Liver (tissue), 9 donors: ENCODE data around the gene ZSWIM8. TPM values are rescaled to one million over a fixed set of nuclear protein-coding genes. Genes with fewer than 3 reads are reported as not detected.

ENCODE experiments used
- DNase-seq: peaks from one replicate; pipeline ENCODE4 v3.0.0-alpha.2; 2017; ENCODE audit warnings: low spot score
- H3K27ac ChIP-seq, 2 donors: one replicate each; pipeline ENCODE4 v1.7.0; 2013; ENCODE audit warnings: inconsistent platforms in 2 of 2, low read length in 2 of 2, control low read depth in 1 of 2, low read depth in 1 of 2, mild to moderate bottlenecking in 1 of 2
- H3K27me3 ChIP-seq, 4 donors: one replicate each; pipeline versions ENCODE4 v1.6.1 to v1.7.0; 2013; ENCODE audit warnings: low read length in 3 of 4, inconsistent platforms in 1 of 4, mild to moderate bottlenecking in 1 of 4, moderate library complexity in 1 of 4; ENCODE audit not compliant: control insufficient read depth in 4 of 4, insufficient read depth in 4 of 4
- H3K36me3 ChIP-seq, 4 donors: one replicate each; pipeline versions ENCODE4 v1.6.1 to v1.7.0; 2013; ENCODE audit warnings: low read length in 3 of 4, mild to moderate bottlenecking in 3 of 4, low read depth in 1 of 4, moderate library complexity in 1 of 4; ENCODE audit not compliant: control insufficient read depth in 4 of 4, insufficient read depth in 3 of 4
- H3K4me1 ChIP-seq, 4 donors: one replicate each; pipeline versions ENCODE4 v1.6.1 to v1.7.0; 2013; ENCODE audit warnings: low read length in 3 of 4, mild to moderate bottlenecking in 3 of 4, moderate library complexity in 1 of 4; ENCODE audit not compliant: control insufficient read depth in 4 of 4, insufficient read depth in 4 of 4
- H3K4me3 ChIP-seq, 3 donors: one replicate each; pipeline versions ENCODE4 v1.6.1 to v1.7.0; 2013; ENCODE audit warnings: low read length in 3 of 3, control low read depth in 1 of 3, low read depth in 1 of 3, mild to moderate bottlenecking in 1 of 3
- H3K9ac ChIP-seq, 2 donors: one replicate each; pipeline ENCODE4 v1.7.0; 2013; ENCODE audit warnings: low read length in 2 of 2, mild to moderate bottlenecking in 2 of 2, moderate library complexity in 2 of 2, control low read depth in 1 of 2, low read depth in 1 of 2
- H3K9me3 ChIP-seq, 4 donors: one replicate each; pipeline versions ENCODE4 v1.6.1 to v1.7.0; 2013; ENCODE audit warnings: low read length in 3 of 4; ENCODE audit not compliant: control insufficient read depth in 4 of 4
- CTCF ChIP-seq: fragments of 150-350 bp; IDR thresholded peaks from 2 replicates; pipeline ENCODE4 v1.5.1; 2017; ENCODE audit warnings: improper control_type of control experiment, low read depth, low read length; ENCODE audit not compliant: missing input control
- EGR1 ChIP-seq, 2 donors: IDR thresholded peaks; 2 replicates each; pipeline ENCODE4 v1.6.1; 2016 to 2018; ENCODE audit warnings: antibody characterized with exemption in 2 of 2, low read depth in 2 of 2
- FOXA1 ChIP-seq: IDR thresholded peaks from 2 replicates; pipeline ENCODE4 v1.6.1; 2016; ENCODE audit warnings: antibody characterized with exemption
- FOXA2 ChIP-seq: IDR thresholded peaks from 2 replicates; pipeline ENCODE4 v1.6.1; 2016; ENCODE audit warnings: antibody characterized with exemption
- GABPA ChIP-seq, 2 donors: IDR thresholded peaks in 1 of 2; conservative IDR thresholded peaks in 1 of 2; 2 replicates each; pipeline ENCODE4 v1.6.1; 2016; ENCODE audit warnings: antibody characterized with exemption in 2 of 2, mild to moderate bottlenecking in 1 of 2, moderate library complexity in 1 of 2
- HNF4A ChIP-seq, 2 donors: conservative IDR thresholded peaks; 2 replicates each; pipeline ENCODE4 v1.6.1; 2016; ENCODE audit warnings: antibody characterized with exemption in 2 of 2, mild to moderate bottlenecking in 2 of 2
- HNF4G ChIP-seq: IDR thresholded peaks from 2 replicates; pipeline ENCODE4 v1.6.1; 2016; ENCODE audit warnings: antibody characterized with exemption
- JUND ChIP-seq, 2 donors: IDR thresholded peaks; 2 replicates each; pipeline ENCODE4 v1.6.1; 2016; ENCODE audit warnings: antibody characterized with exemption in 2 of 2
- NR2F2 ChIP-seq: IDR thresholded peaks from 2 replicates; pipeline ENCODE4 v1.6.1; 2016; ENCODE audit warnings: antibody characterized with exemption
- RAD21 ChIP-seq, 2 donors: IDR thresholded peaks; 2 replicates each; pipeline ENCODE4 v1.6.1; 2016; ENCODE audit warnings: antibody characterized with exemption in 2 of 2, mild to moderate bottlenecking in 2 of 2
- RXRA ChIP-seq, 2 donors: IDR thresholded peaks; 2 replicates each; pipeline ENCODE4 v1.6.1; 2017 to 2018; ENCODE audit warnings: antibody characterized with exemption in 2 of 2, mild to moderate bottlenecking in 1 of 2
- TAF1 ChIP-seq: conservative IDR thresholded peaks from 2 replicates; pipeline ENCODE4 v1.6.1; 2016; ENCODE audit warnings: antibody characterized with exemption, mild to moderate bottlenecking
- WGBS: extraction: QIAGEN DNeasy Blood & Tissue Kit; methylation state at CpG from one replicate; pipeline ENCODE4 v1.1.7; 2013; 5-methylcytosine and 5-hydroxymethylcytosine counted together
- polyA plus RNA-seq, 2 donors: library from polyadenylated mRNA; stranded (reverse) in 1 of 2; unstranded in 1 of 2; fragments of 200-250 nt in 1 of 2; fragments of >200 nt in 1 of 2; fragmentation: Nextera tagmentation in 1 of 2; extraction: Ambion mirVana in 1 of 2; gene quantifications; one replicate each; pipeline versions ENCODE4 v1.2.1 to v1.2.3, GENCODE V29; 2013 to 2015
- total RNA-seq, 2 donors: library from RNA; depleted of rRNA; stranded (reverse); fragments of >200 nt; gene quantifications; one replicate each; pipeline ENCODE4 v1.2.3, GENCODE V29; 2014
- TF ChIP-seq, protein P1 (sequence below): IDR thresholded peaks from 2 replicates; pipeline ENCODE4 v1.6.1; 2016; ENCODE audit warnings: antibody characterized with exemption
- TF ChIP-seq, protein P2 (sequence below): IDR thresholded peaks from 2 replicates; pipeline ENCODE4 v1.6.1; 2016; ENCODE audit warnings: antibody characterized with exemption
- donor health status: healthy.
- donor health status: healthy.
- donor health status: healthy.
- donor health status: healthy.
- donor health status: healthy.

Gene ZSWIM8
- total and polyA plus RNA-seq, 4 donors, result 33.3 to 66.2 (median 44.4) TPM

DNA sequence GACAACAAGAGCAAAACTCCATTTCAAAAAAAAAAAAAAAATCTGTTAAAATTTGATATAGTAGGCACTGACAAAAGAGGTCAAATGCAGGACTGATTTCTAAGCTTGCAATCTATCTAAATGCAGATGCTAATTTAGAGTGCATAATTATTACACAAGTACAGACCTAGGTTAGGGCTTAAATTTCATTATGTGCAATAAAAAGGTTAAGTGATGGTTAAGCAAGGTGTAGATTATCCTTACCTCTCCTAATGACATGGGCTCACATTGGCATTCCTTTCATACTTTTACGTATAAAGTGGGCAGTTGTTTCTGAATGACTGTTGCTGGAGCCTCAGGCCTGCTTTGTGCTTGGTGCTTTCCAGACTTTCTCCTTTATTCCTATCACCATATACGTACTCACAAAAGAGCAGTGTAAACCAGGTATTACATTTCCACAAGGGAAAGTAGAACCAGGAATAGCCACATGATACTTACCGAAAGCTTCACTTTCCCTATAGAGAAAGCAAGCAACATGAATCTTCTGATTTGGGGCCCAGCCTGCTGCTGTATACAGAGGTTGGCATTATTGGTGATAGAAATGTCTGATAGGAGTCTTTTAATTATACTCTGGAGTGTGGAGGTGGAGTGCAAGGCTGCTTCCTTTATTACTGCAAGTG, 5.7 kb upstream of the ZSWIM8 start (continued):
- TF ChIP-seq CTCF (no peak), HNF4A (conservative IDR thresholded peaks at IDR 0.05) (no peak)

GRCh38 chr10:73780301-73780700, 5.1 kb upstream of the ZSWIM8 start:
- WGBS, result 86% methylated on average over 5 of the region's 5 CpGs
- Histone ChIP-seq H3K4me1 (peaks cover 0 to 33% (median 30%) of the 10 kb centered on the region in 4 donors), H3K9me3 (no peaks in the 10 kb centered on the region), H3K9ac (no peak overlapping the region), H3K27ac (no peak overlapping the region), H3K27me3 (no peaks in the 10 kb centered on the region), H3K36me3 (peaks cover 4 to 12% (median 5%) of the 10 kb centered on the region in 4 donors), H3K4me3 (no peak overlapping the region)
- no peak for TF ChIP-seq EGR1 (IDR thresholded peaks at IDR 0.05; ENCODE audit: low read depth in 2 of 2)
- TF ChIP-seq CTCF, result no peak
- no peak for TF ChIP-seq FOXA1
- no peak for DNase-seq

GRCh38 chr10:73780966-73781365, 4.4 kb upstream of the ZSWIM8 start:
- DNase-seq, result no peak
- TF ChIP-seq, protein P1, sequence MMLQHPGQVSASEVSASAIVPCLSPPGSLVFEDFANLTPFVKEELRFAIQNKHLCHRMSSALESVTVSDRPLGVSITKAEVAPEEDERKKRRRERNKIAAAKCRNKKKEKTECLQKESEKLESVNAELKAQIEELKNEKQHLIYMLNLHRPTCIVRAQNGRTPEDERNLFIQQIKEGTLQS, result no peak
- no peak for TF ChIP-seq RAD21 (IDR thresholded peaks at IDR 0.05)
- no peak for TF ChIP-seq FOXA1
- TF ChIP-seq GABPA (IDR thresholded peaks at IDR 0.05 in 1 of 2, conservative IDR thresholded peaks at IDR 0.05 in 1 of 2), result no peak
- TF ChIP-seq FOXA2, result no peak
- TF ChIP-seq HNF4G, result no peak
- no peak for TF ChIP-seq TAF1
- no peak for TF ChIP-seq JUND (IDR thresholded peaks at IDR 0.05)
- TF ChIP-seq NR2F2, result no peak
- TF ChIP-seq, protein P2, sequence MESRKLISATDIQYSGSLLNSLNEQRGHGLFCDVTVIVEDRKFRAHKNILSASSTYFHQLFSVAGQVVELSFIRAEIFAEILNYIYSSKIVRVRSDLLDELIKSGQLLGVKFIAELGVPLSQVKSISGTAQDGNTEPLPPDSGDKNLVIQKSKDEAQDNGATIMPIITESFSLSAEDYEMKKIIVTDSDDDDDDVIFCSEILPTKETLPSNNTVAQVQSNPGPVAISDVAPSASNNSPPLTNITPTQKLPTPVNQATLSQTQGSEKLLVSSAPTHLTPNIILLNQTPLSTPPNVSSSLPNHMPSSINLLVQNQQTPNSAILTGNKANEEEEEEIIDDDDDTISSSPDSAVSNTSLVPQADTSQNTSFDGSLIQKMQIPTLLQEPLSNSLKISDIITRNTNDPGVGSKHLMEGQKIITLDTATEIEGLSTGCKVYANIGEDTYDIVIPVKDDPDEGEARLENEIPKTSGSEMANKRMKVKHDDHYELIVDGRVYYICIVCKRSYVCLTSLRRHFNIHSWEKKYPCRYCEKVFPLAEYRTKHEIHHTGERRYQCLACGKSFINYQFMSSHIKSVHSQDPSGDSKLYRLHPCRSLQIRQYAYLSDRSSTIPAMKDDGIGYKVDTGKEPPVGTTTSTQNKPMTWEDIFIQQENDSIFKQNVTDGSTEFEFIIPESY, result no peak
- no peak for TF ChIP-seq RXRA (IDR thresholded peaks at IDR 0.05)
- 42% methylated on average over 11 of the region's 11 CpGs for WGBS

More at GRCh38 chr10:73780966-73781365, 4.4 kb upstream of the ZSWIM8 start:
- Histone ChIP-seq H3K9me3 (no peaks in the 10 kb centered on the region), H3K9ac (peak overlapping the region; percentile 88 to 89), H3K27me3 (no peaks in the 10 kb centered on the region), H3K36me3 (peaks cover 2 to 7% (median 3%) of the 10 kb centered on the region in 4 donors), H3K4me1 (peaks cover 0 to 33% (median 29%) of the 10 kb centered on the region in 4 donors), H3K4me3 (peak overlapping the region; percentile 68 to 97 (median 77)), H3K27ac (peak overlapping the region in 1 of 2 donors; percentile 96)
